Activated CD8-positive, alpha-beta memory T cell treated with anti-CD3 and anti-CD28 coated beads, Interleukin-2, amount 50 U/mL, for 4 hours (primary cell): ENCODE results near the gene GLRX5.
"Not testable (repeated sequence)": the region's sequence is repeated elsewhere in the genome, so short reads cannot be mapped to it uniquely, and the experiment has no call there.

Experiments
- DNase-seq: peaks from one replicate; pipeline ENCODE4 v3.0.0-alpha.2; 2020

Gene GLRX5

GRCh38 chr14:95562892-95563685, 28.2 kb downstream of the GLRX5 start:
- no peak for DNase-seq

- no peak for DNase-seq
Measured at GRCh38 chr14:95564060-95564459, 29.2 kb downstream of the GLRX5 start.

- DNase-seq = no peak
Measured at GRCh38 chr14:95569440-95569839, 34.6 kb downstream of the GLRX5 start.

GRCh38 chr14:95573313-95573712, 38.5 kb downstream of the GLRX5 start:
- no peak for DNase-seq

GRCh38 chr14:95575840-95576473, 41.1 kb downstream of the GLRX5 start:
- no peak for DNase-seq

GRCh38 chr14:95577067-95577800, 42.4 kb downstream of the GLRX5 start:
- DNase-seq = no peak

- no peak for DNase-seq
Measured at GRCh38 chr14:95577870-95578269, 43.0 kb downstream of the GLRX5 start.

- DNase-seq = not testable (repeated sequence)
Measured at GRCh38 chr14:95583836-95584617, 49.2 kb downstream of the GLRX5 start.

- no peak for DNase-seq
Measured at GRCh38 chr14:95585953-95586620, 51.2 kb downstream of the GLRX5 start.

GRCh38 chr14:95591182-95591581, 56.3 kb downstream of the GLRX5 start:
- not testable (repeated sequence) for DNase-seq
